T-helper 2 cell treated with Interferon-gamma antibody and Interleukin-4, amounts not matched to agents 5 μg/mL and 100 μg/mL, for 36 hours (primary cell): ENCODE data around the gene SLC35F3.
"Not testable (repeated sequence)": the region's sequence is repeated elsewhere in the genome, so short reads cannot be mapped to it uniquely, and the experiment has no call there.

ENCODE experiments used
- DNase-seq: peaks from one replicate; pipeline ENCODE4 v3.0.0; 2021; ENCODE audit warnings: low spot score
- H3K27ac Mint-ChIP-seq: one replicate; pipeline ENCODE4 v1.8.0; 2021; ENCODE audit warnings: mild to moderate bottlenecking, mixed read lengths
- H3K27me3 Mint-ChIP-seq: one replicate; pipeline ENCODE4 v1.8.0; 2021; ENCODE audit warnings: low read depth, mixed read lengths
- H3K36me3 Mint-ChIP-seq: one replicate; pipeline ENCODE4 v1.8.0; 2021; ENCODE audit warnings: low read depth, mixed read lengths
- H3K4me1 Mint-ChIP-seq: one replicate; pipeline ENCODE4 v1.8.0; 2021; ENCODE audit warnings: low read depth, mixed read lengths
- H3K4me3 Mint-ChIP-seq: one replicate; pipeline ENCODE4 v1.8.0; 2022; ENCODE audit warnings: mild to moderate bottlenecking, moderate library complexity, mixed read lengths
- H3K9me3 Mint-ChIP-seq: one replicate; pipeline ENCODE4 v1.8.0; 2021; ENCODE audit warnings: mixed read lengths

Gene SLC35F3

GRCh38 chr1:234325878-234326496, 421.5 kb downstream of the SLC35F3 start:
- no peaks in the 10 kb centered on the region for H3K36me3 Mint-ChIP-seq
- H3K27ac Mint-ChIP-seq, result peak overlapping the region; percentile 10
- no peak for DNase-seq
- H3K4me1 Mint-ChIP-seq, result peaks cover 25% of the 10 kb centered on the region
- H3K27me3 Mint-ChIP-seq, result peaks cover 40% of the 10 kb centered on the region
- peak overlapping the region; percentile 80 for H3K4me3 Mint-ChIP-seq
- H3K9me3 Mint-ChIP-seq, result no peaks in the 10 kb centered on the region

GRCh38 chr1:234326497-234327366, 422.3 kb downstream of the SLC35F3 start:
- H3K27me3 Mint-ChIP-seq, result peaks cover 44% of the 10 kb centered on the region
- DNase-seq, result peak; percentile 58
- no peaks in the 10 kb centered on the region for H3K9me3 Mint-ChIP-seq
- no peak overlapping the region for H3K27ac Mint-ChIP-seq
- peaks cover 21% of the 10 kb centered on the region for H3K4me1 Mint-ChIP-seq
- peak overlapping the region; percentile 80 for H3K4me3 Mint-ChIP-seq
- H3K36me3 Mint-ChIP-seq, result no peaks in the 10 kb centered on the region

- peaks cover 20% of the 10 kb centered on the region for H3K4me1 Mint-ChIP-seq
- DNase-seq, result no peak
- H3K27ac Mint-ChIP-seq, result no peak overlapping the region
- H3K27me3 Mint-ChIP-seq, result peaks cover 51% of the 10 kb centered on the region
- H3K9me3 Mint-ChIP-seq, result no peaks in the 10 kb centered on the region
- H3K36me3 Mint-ChIP-seq, result no peaks in the 10 kb centered on the region
- no peak overlapping the region for H3K4me3 Mint-ChIP-seq
Observed at GRCh38 chr1:234327577-234328164, 423.2 kb downstream of the SLC35F3 start.

GRCh38 chr1:234330843-234331215, 426.4 kb downstream of the SLC35F3 start:
- Mint-ChIP-seq H3K27me3 (peaks cover 39% of the 10 kb centered on the region), H3K4me3 (no peak overlapping the region), H3K27ac (no peak overlapping the region), H3K36me3 (no peaks in the 10 kb centered on the region), H3K4me1 (peaks cover 12% of the 10 kb centered on the region), H3K9me3 (peaks cover 2% of the 10 kb centered on the region)
- no peak for DNase-seq

GRCh38 chr1:234331507-234331906, 427.0 kb downstream of the SLC35F3 start:
- Mint-ChIP-seq H3K4me1 (peaks cover 5% of the 10 kb centered on the region), H3K36me3 (no peaks in the 10 kb centered on the region), H3K27me3 (peaks cover 37% of the 10 kb centered on the region), H3K9me3 (peaks cover 6% of the 10 kb centered on the region), H3K27ac (no peak overlapping the region), H3K4me3 (no peak overlapping the region)
- no peak for DNase-seq

GRCh38 chr1:234336359-234336758, 431.9 kb downstream of the SLC35F3 start:
- Mint-ChIP-seq H3K4me1 (no peaks in the 10 kb centered on the region), H3K36me3 (peaks cover 2% of the 10 kb centered on the region), H3K9me3 (peaks cover 26% of the 10 kb centered on the region), H3K27me3 (peaks cover 48% of the 10 kb centered on the region), H3K4me3 (no peak overlapping the region), H3K27ac (no peak overlapping the region)
- DNase-seq, result no peak

GRCh38 chr1:234337233-234337632, 432.8 kb downstream of the SLC35F3 start:
- H3K36me3 Mint-ChIP-seq, result peaks cover 2% of the 10 kb centered on the region

GRCh38 chr1:234340528-234340927, 436.1 kb downstream of the SLC35F3 start:
- Mint-ChIP-seq H3K27ac (no peak overlapping the region), H3K4me1 (no peaks in the 10 kb centered on the region), H3K4me3 (no peak overlapping the region), H3K27me3 (peaks cover 30% of the 10 kb centered on the region), H3K9me3 (peaks cover 26% of the 10 kb centered on the region), H3K36me3 (peaks cover 2% of the 10 kb centered on the region)
- no peak for DNase-seq

More at GRCh38 chr1:234337233-234337632, 432.8 kb downstream of the SLC35F3 start:
- no peak overlapping the region for H3K4me3 Mint-ChIP-seq
- H3K27ac Mint-ChIP-seq, result no peak overlapping the region
- peaks cover 26% of the 10 kb centered on the region for H3K9me3 Mint-ChIP-seq
- H3K27me3 Mint-ChIP-seq, result peaks cover 40% of the 10 kb centered on the region
- no peak for DNase-seq
- no peaks in the 10 kb centered on the region for H3K4me1 Mint-ChIP-seq

- Mint-ChIP-seq H3K36me3 (no peaks in the 10 kb centered on the region), H3K9me3 (peaks cover 9% of the 10 kb centered on the region)
- no peak for DNase-seq
Observed at GRCh38 chr1:234342774-234343173, 438.3 kb downstream of the SLC35F3 start.

GRCh38 chr1:234345237-234345636, 440.8 kb downstream of the SLC35F3 start:
- Mint-ChIP-seq H3K4me1 (no peaks in the 10 kb centered on the region), H3K27me3 (peaks cover 16% of the 10 kb centered on the region), H3K27ac (no peak overlapping the region), H3K36me3 (no peaks in the 10 kb centered on the region), H3K9me3 (no peaks in the 10 kb centered on the region), H3K4me3 (no peak overlapping the region)
- no peak for DNase-seq

More at GRCh38 chr1:234342774-234343173, 438.3 kb downstream of the SLC35F3 start:
- Mint-ChIP-seq H3K27ac (no peak overlapping the region), H3K4me3 (no peak overlapping the region), H3K27me3 (peaks cover 15% of the 10 kb centered on the region), H3K4me1 (no peaks in the 10 kb centered on the region)

GRCh38 chr1:234348964-234349363, 444.5 kb downstream of the SLC35F3 start:
- H3K36me3 Mint-ChIP-seq, result no peaks in the 10 kb centered on the region
- peaks cover 28% of the 10 kb centered on the region for H3K27me3 Mint-ChIP-seq
- H3K9me3 Mint-ChIP-seq, result no peaks in the 10 kb centered on the region
- no peak for DNase-seq
- H3K4me3 Mint-ChIP-seq, result no peak overlapping the region
- H3K4me1 Mint-ChIP-seq, result no peaks in the 10 kb centered on the region
- H3K27ac Mint-ChIP-seq, result no peak overlapping the region

- Mint-ChIP-seq H3K36me3 (peaks cover 10% of the 10 kb centered on the region), H3K27ac (peak overlapping the region; percentile 55), H3K27me3 (peaks cover 18% of the 10 kb centered on the region), H3K4me1 (peaks cover 23% of the 10 kb centered on the region), H3K9me3 (no peaks in the 10 kb centered on the region), H3K4me3 (peak overlapping the region; percentile 91)
- no peak for DNase-seq
Observed at GRCh38 chr1:234355782-234356510, 451.5 kb downstream of the SLC35F3 start.

GRCh38 chr1:234356615-234357269, 452.3 kb downstream of the SLC35F3 start:
- H3K27me3 Mint-ChIP-seq, result peaks cover 14% of the 10 kb centered on the region
- peak; percentile 65 for DNase-seq
- peak overlapping the region; percentile 88 for H3K27ac Mint-ChIP-seq
- H3K4me1 Mint-ChIP-seq, result peaks cover 26% of the 10 kb centered on the region
- H3K9me3 Mint-ChIP-seq, result not testable (repeated sequence)
- H3K4me3 Mint-ChIP-seq, result peak overlapping the region; percentile 91
- H3K36me3 Mint-ChIP-seq, result peaks cover 15% of the 10 kb centered on the region
